ENCODE results near the gene RPL10A.

DNA sequence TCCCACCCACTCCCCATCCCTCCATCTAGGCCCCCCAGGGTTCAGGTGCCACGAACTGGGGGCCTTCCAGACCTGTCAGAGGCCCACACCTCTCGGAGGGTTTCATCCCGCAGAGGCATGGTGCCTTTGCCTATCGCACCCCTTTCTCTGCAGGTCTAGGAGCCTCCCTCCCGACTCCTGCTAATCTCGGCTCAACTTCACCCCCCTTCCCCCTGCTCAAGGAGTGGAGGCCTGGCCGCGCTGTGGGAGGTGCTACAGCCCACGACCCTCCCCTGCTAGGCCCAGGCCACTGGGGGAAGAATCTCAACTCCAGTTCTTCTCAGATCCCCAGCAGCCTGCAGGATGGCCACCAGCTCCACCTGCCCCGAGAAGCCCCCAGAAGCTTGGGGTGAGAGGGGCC is 44.5 kb downstream of the RPL10A start, which contains the start of gene TULP1:
- TF ChIP-seq, protein P1, sequence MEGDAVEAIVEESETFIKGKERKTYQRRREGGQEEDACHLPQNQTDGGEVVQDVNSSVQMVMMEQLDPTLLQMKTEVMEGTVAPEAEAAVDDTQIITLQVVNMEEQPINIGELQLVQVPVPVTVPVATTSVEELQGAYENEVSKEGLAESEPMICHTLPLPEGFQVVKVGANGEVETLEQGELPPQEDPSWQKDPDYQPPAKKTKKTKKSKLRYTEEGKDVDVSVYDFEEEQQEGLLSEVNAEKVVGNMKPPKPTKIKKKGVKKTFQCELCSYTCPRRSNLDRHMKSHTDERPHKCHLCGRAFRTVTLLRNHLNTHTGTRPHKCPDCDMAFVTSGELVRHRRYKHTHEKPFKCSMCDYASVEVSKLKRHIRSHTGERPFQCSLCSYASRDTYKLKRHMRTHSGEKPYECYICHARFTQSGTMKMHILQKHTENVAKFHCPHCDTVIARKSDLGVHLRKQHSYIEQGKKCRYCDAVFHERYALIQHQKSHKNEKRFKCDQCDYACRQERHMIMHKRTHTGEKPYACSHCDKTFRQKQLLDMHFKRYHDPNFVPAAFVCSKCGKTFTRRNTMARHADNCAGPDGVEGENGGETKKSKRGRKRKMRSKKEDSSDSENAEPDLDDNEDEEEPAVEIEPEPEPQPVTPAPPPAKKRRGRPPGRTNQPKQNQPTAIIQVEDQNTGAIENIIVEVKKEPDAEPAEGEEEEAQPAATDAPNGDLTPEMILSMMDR (conservative IDR thresholded peaks at IDR 0.05) = no peak
- no peak for TF ChIP-seq ZFX (IDR thresholded peaks at IDR 0.05)

Measured in C4-2B (cell line).